H54 (cell line): ENCODE results near the gene ABTB2.
"Not testable (repeated sequence)": the region's sequence is repeated elsewhere in the genome, so short reads cannot be mapped to it uniquely, and the experiment has no call there.

Source experiments
- DNase-seq: peaks from one replicate; pipeline ENCODE4 v3.0.0; 2011; ENCODE audit warnings: low spot score, mixed read lengths; ENCODE audit not compliant: insufficient read length
- FAIRE-seq: peaks from 3 replicates; lab custom pipeline; 2011; peaks lifted over from hg19 to GRCh38; lab: Jason Lieb, UNC
- POLR2A ChIP-seq: IDR thresholded peaks from 2 replicates; pipeline ENCODE4 v1.6.1; 2011; ENCODE audit warnings: low read depth, mild to moderate bottlenecking, low read length

Gene ABTB2

GRCh38 chr11:34192481-34193401 lies 165.1 kb downstream of the ABTB2 start:
- DNase-seq (peak; percentile 93), FAIRE-seq (peak; percentile 57)
- peak; percentile 25; the same call in 1 of the 2 replicates for TF ChIP-seq POLR2A

GRCh38 chr11:34191578-34191977 lies 166.2 kb downstream of the ABTB2 start:
- no peak for TF ChIP-seq POLR2A
- DNase-seq (no peak), FAIRE-seq (no peak)

DNA sequence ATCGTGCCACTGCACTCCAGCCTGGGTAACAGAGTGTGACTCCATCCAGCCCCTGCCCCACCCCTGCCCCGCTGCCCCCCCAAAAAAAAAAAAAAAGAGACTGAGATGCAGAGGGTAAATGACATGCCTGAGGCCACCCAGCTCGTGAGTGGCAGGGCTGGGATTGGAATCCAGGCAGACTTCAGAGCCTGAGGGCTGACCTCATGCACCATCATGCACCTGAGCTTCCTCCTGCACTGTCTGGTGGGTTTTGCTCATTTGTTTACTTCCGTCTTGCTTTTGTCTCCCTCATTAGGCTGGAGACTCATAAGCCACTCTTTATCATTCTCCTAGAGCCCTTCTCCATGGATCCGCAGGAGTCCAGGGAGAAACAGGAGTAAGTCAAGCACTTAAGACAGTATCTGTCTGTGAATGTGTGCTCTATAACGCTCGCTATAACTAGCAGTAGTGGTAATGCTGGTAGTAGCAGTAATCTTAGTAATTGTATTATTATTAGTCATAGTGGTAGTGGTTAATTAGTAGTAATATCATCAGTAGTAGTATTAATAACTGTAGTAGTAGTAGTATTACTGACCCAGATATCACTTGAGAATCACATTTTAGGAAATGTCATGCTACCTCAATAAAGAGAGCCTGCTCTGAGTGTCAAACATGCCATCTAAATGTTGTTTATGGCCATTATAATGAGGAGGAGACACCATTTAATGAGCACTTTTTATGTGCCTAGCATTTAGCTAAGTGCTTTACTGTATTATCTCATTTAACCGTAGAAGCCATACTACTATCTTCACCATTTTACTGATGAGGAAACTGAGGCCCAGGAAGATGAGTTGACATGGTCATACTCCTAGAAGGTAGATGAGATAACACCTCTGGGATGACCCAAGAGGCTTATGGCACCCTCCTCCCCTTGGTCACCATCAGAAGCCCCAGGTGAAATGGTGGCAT lies 167.3 kb downstream of the ABTB2 start:
- no peak for TF ChIP-seq POLR2A
- DNase-seq (no peak), FAIRE-seq (no peak)

DNA sequence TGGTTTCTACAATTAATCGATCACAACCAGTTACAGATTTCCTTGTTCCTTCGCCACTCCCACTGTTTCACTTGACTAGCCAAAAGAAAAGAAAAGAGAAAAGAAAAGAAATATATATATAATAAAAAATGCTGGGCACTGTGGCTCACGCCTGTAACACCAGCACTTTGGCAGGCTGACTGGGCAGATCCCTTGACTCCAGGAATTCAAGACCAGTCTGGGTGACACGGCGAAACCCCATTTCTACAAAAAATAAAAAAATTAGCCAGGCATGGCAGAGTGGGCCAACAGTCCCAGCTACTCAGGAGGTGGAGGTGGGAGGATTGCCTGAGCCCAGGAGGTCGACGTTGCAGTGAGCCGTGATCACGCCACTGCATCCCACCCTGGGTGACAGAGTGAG lies 168.6 kb downstream of the ABTB2 start:
- DNase-seq (no peak), FAIRE-seq (no peak)
- TF ChIP-seq POLR2A, result no peak

DNA sequence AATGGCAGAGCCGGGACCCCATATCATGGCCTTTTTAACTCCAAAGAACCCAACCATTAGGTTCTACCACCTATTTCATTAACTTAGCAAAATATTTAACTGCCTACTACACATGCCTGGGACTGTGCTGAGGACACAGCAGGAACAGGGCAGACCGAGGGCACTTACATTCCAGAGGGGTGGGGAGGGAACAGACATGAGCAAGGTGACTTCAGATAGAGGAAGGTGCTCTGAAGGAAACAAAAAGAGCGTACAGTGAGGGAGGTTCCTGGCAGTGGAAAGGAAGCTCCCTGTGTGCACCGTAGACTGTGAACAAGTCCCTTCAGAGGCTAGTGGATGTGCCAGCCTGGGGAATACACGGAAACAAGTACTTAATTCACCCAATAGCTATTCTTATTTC lies 169.6 kb downstream of the ABTB2 start:
- DNase-seq (no peak), FAIRE-seq (no peak)
- no peak for TF ChIP-seq POLR2A

DNA sequence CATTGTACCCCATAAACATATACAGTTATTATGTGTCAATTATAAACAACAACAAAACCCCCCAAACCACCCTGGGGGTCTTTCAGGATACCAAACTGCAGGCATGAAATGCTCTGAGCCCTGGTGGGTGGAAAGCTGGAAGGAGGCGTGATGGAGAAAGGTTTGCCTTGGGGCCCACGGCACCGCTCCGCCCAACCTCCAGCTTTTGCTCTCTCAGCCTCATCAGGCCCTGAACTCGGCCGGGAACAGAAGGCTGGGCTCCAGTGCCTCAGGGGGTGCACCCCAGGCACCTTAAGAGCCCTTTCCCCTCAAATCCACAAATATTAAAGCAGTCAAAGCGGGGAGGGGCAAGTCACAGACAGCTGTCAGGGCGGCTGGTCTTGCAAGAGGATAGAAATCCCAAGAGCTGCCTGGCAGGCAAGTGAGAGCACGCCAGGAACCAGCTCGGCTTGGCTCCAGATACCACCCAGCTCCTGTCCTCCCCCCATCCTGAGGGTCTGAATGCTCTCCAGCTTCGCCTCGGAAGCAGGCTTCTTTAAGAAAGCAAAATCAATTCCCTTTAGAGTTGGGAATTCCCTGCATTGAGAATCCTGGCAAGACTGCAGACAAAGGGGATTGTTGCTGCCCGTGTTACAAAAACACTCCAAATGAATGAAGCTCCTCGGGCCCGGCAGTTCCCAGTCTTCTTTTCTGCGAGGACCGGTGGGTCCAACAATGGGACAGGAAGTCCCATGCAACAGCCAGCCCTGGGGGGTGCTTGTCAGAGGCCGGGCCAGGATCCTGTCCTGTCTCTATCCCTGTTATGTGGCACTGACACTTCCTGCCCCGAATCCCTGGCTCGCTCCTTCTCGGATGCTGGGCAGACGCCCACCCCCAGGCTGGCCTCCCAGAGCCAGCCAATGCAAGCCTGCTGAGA lies 171.6 kb downstream of the ABTB2 start:
- TF ChIP-seq POLR2A, result no peak
- FAIRE-seq (no peak), DNase-seq (no peak)

GRCh38 chr11:34184505-34185015 lies 173.2 kb downstream of the ABTB2 start:
- no peak for TF ChIP-seq POLR2A
- DNase-seq (no peak), FAIRE-seq (no peak)

DNA sequence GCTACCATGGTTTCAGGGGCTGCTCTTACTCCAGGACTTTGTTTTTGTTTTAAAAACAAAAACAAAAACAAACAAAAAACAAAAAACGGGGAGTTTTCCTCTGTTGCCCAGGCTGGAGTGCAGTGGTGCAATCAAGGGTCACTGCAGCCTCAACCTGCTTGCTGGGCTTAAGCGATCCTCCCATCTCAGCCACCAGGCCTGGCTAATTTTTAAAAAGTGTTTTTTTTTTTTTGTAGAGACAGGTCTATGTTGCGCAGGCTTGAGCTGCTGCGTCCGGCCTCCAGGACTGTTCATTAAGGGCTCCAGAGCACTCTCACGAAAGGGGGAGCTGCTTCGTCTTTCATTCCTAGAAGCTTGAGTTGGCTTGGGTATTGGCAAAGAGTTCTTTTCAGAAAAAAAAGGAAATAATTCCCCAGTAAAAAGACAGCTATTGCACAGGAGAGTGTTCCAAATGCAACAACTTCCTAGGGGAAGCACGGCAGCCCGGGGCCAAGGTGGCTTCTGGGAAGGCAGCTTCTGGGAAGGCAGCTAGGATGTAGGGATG lies 173.9 kb downstream of the ABTB2 start:
- no peak for DNase-seq
- TF ChIP-seq POLR2A, result no peak
- FAIRE-seq, result no peak

DNA sequence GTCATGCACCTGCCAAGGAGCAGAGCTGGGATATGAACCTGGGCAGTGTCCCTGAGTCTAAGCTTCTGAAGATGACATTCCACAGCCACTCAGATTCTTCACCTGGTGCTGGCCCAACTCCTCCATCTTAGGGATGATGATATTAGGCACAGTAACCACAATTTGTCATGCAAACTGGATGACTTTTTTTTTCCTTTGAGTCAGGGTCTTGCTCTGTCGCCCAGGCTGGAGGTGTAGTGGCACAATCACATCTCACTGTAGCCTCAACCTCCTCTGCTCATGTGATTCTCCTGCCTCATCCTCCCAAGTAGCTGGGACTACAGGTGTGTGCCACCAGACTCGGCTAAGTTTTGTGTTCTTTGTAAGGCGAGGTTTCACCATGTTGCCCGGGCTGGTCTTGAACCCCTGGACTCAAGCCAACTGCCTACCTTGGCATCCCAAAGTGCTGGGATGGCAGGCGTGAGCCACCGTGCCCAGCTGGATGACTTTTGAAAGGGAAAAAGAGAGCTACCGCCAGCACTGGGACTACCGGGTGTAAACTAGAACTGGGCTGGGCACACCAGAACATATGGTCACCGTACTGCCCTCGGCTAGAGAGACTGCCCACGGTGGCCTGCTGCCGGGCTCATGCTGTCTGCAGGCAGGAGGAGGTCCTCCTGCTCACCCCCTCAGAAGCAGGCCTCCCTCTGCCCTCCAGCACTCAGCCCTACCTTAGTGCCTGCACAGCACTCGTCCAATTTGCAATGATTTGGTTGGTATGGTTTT lies 174.7 kb downstream of the ABTB2 start:
- FAIRE-seq, result no peak
- DNase-seq, result no peak
- no peak for TF ChIP-seq POLR2A

DNA sequence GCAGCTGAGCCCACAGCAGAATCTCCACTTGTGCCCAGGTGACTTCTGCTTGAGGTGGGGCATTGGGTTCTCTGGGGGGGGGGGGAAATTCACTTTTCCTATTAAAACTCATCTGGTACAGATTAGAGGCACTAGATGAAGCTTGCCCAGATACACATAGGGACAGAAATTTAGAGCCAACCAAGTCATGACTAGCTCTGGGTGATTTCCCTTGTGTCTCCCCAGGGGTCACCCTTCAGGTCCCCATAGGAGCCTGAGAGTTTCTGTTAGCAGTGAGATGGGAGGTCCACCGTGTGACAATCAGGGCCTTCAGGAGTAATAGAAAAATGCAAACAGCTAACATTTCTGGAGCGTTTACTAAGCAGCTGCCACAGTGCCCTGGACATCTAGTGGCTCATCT lies 175.4 kb downstream of the ABTB2 start:
- DNase-seq (no peak), FAIRE-seq (no peak)
- no peak for TF ChIP-seq POLR2A

GRCh38 chr11:34181856-34182405 lies 175.9 kb downstream of the ABTB2 start:
- no peak for DNase-seq
- no peak for FAIRE-seq
- no peak for TF ChIP-seq POLR2A

DNA sequence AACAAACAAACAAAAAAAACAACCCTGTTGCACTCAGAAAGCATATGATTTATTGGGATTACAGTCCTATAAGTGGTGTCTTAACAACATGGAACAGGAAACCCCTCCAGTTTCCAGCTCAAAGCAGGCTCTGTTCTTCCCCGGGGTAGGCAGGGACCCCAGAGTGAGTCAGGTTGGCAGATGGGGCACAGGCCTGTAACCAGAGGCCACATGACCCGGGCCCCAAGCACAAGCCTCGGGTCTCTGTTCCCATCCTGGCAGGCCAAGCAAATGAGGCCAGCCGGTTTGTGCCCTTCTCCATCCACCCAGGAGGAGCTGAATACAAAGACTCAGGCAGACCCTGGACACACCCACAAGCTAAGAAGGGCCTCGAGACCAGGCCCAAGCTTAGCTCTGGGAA lies 176.6 kb downstream of the ABTB2 start:
- FAIRE-seq (no peak), DNase-seq (no peak)
- TF ChIP-seq POLR2A, result no peak

- not testable (repeated sequence) for DNase-seq, FAIRE-seq
Measured at GRCh38 chr11:34180814-34181165, 177.0 kb downstream of the ABTB2 start.
